Measurements from ENCODE around the gene GFPT1. TPM values are rescaled to one million over a fixed set of nuclear protein-coding genes. Genes with fewer than 3 reads are reported as not detected.

GFPT1 gene
- total and polyA plus RNA-seq, 12 donors: 5.0 to 90.3 (median 60.5) TPM

DNA sequence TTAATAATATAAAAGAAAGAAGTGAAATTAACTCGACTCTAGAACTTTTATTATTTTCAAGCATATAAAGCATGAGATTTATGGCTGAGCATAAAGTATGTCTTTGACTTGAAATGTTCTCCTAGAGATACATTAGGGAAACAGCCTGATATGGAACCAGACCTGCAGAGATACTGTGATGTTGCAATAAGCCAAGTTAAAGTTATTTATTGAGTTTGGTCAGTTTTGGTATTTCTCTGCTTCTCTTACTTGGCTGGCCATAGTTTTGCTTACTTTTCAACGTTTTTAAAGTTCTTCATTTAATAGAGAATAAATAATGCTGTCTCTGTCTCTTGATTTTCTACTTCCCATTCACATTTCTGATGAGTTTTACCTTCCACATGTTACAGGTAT is 76.0 kb downstream of the GFPT1 start:
- intact Hi-C loops (cut with DNase I): no loop called here
- Histone ChIP-seq H3K4me1 (peaks cover 0 to 43% (median 32%) of the 10 kb centered on the region in 9 donors), H3K9me3 (peaks cover 0 to 10% (median 4%) of the 10 kb centered on the region in 11 donors), H3K27ac (peak overlapping the region in 2 of 10 donors; percentile 67 to 90), H3K4me3 (no peak overlapping the region), H3K36me3 (peaks cover 0 to 6% (median 0%) of the 10 kb centered on the region in 9 donors), H3K27me3 (peaks cover 0 to 11% (median 8%) of the 10 kb centered on the region in 7 donors)
- 72 to 78% methylated on average over 2 of the region's 2 CpGs for WGBS, 2 donors
- no peak for ATAC-seq
- TF ChIP-seq, protein P1, sequence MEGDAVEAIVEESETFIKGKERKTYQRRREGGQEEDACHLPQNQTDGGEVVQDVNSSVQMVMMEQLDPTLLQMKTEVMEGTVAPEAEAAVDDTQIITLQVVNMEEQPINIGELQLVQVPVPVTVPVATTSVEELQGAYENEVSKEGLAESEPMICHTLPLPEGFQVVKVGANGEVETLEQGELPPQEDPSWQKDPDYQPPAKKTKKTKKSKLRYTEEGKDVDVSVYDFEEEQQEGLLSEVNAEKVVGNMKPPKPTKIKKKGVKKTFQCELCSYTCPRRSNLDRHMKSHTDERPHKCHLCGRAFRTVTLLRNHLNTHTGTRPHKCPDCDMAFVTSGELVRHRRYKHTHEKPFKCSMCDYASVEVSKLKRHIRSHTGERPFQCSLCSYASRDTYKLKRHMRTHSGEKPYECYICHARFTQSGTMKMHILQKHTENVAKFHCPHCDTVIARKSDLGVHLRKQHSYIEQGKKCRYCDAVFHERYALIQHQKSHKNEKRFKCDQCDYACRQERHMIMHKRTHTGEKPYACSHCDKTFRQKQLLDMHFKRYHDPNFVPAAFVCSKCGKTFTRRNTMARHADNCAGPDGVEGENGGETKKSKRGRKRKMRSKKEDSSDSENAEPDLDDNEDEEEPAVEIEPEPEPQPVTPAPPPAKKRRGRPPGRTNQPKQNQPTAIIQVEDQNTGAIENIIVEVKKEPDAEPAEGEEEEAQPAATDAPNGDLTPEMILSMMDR (IDR thresholded peaks at IDR 0.05): no peak
- no peak for DNase-seq

DNA sequence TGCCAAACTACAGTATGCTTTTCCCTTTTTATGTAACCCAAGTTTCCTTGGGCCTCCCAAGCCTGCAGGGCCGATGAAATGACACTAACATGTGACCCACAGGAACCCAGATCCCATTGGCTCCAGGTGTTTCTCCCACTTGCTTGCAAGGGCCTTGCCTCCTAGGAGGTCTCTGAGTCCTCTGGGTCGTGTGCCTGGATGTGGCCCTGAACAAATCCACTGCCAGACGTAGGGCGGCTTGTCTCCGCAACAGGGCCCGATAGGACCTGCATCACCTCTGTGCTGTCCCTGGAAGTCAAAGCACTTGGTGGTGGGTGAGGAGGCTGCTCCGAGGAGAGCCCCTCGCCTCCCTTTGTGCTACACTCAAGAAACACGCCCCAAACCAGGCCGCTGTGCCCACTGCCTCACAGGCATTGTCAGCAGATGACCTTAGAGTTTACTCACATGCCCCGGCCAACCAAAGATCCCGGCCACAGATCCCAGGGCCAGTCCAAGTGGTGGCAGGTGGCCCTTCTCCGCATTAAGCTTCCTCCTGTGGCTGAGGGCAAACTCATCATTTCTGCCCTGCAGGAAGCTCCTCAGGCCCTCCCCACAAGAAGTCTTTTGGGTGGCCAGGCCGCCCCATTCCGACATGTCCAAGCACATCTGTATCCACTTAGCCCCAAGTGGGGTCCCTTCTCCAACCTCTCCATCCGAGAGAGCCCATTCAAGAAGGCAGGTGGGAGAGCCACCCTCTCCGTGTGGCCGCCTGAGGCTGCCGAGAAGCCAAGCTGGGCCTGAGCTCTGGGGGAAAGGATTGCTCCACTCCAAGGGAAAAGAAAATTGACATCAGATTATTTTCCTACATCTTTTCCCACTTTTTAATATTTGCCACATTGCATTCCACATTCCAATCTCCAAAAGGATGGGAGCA is 76.7 kb downstream of the GFPT1 start:
- DNase-seq: no peak
- 87 to 88% methylated on average over 19 of the region's 19 CpGs for WGBS, 2 donors
- intact Hi-C loops (cut with DNase I): no loop called here
- Histone ChIP-seq H3K4me1 (peaks cover 3 to 48% (median 33%) of the 10 kb centered on the region in 9 donors), H3K4me3 (no peak overlapping the region), H3K9me3 (peaks cover 0 to 10% (median 4%) of the 10 kb centered on the region in 11 donors), H3K36me3 (peaks cover 0 to 6% (median 0%) of the 10 kb centered on the region in 9 donors), H3K27ac (peak overlapping the region; percentile 2 to 90 (median 61)), H3K27me3 (peaks cover 0 to 14% (median 8%) of the 10 kb centered on the region in 7 donors)
- TF ChIP-seq, protein P1 (IDR thresholded peaks at IDR 0.05): no peak
- ATAC-seq: no peak

DNA sequence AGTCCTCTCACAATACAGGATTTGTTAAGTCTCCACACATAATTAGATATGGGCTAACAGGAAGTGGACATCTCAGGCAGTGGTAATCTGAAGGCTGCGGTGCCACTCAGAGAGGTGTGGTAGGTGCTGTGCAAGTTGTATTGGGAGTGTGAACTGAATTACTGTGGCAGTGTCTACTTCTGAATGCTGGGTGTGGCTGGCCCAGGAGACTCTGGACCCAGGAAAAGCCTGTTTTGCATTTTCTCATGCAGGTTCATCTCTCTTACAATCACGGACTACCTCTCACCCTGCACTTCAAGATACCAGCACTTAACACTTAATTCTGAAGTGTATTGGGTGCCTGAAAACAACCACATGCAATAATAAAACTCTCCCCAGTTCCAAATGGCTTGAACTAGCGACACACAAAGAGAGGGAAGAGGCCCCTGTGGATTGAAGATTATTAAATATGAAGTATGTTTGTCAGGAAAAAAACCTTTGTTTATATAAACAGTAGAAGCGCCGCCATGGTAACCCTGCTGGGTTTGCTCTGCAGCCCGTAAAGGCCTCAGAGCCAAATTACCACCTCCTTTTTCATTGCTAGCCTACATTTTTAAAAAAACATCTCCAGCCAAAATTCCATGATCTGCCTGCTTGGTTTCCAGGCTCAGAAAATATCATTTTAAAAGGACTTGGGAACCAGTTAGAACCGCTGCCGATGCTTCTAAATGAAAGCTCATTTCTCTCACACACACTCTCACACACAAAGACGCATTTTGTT is 77.5 kb downstream of the GFPT1 start:
- intact Hi-C loops (cut with DNase I): loop anchor here (5.0 to 10.0 kb wide), 7 partner anchors 95 to 367 kb away; partner anchors contain the start of gene ANTXR1 (in 4 of the 10)
- Histone ChIP-seq H3K27me3 (peaks cover 0 to 21% (median 8%) of the 10 kb centered on the region in 7 donors), H3K36me3 (peaks cover 0 to 6% (median 0%) of the 10 kb centered on the region in 9 donors), H3K27ac (peak overlapping the region; percentile 29 to 90 (median 63)), H3K9me3 (peaks cover 0 to 10% (median 4%) of the 10 kb centered on the region in 11 donors), H3K4me1 (peaks cover 3 to 48% (median 33%) of the 10 kb centered on the region in 9 donors), H3K4me3 (no peak overlapping the region)
- WGBS, 2 donors: 46 to 49% methylated on average over 9 of the region's 9 CpGs
- TF ChIP-seq, protein P1 (IDR thresholded peaks at IDR 0.05): no peak
- DNase-seq: peak; percentile 33 to 61
- ATAC-seq: peak in 7 of 8 donors; percentile 3 to 31 (median 21)

DNA sequence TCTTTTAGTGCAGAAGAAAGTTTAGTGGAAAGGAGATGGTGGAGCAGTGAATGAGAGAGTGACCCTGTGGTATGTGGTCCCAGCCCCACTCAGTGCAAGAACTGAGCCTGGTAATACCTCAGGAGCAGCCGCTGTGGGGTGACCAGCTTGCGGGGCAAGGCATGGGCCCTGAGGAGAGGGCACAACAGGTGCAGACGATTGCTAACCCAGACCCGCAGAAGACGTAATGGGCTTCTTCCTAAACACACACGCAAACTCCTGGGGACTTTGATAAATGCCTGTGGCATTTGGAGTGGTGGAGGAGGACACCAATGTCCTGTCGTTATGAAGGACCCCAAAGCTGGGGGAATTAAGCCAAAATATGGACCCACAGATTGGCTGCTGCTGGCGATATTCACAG is 78.7 kb downstream of the GFPT1 start:
- peaks cover 3 to 48% (median 33%) of the 10 kb centered on the region in 9 donors for H3K4me1 ChIP-seq
- H3K36me3 ChIP-seq: peaks cover 0 to 6% (median 0%) of the 10 kb centered on the region in 9 donors
- no peak for ATAC-seq
- TF ChIP-seq, protein P1 (IDR thresholded peaks at IDR 0.05): no peak
- H3K27ac ChIP-seq: peak overlapping the region in 5 of 10 donors; percentile 71 to 90 (median 77)
- H3K9me3 ChIP-seq: peaks cover 0 to 21% (median 8%) of the 10 kb centered on the region in 11 donors
- intact Hi-C loops (cut with DNase I): loop anchor here (5.0 to 10.0 kb wide), 7 partner anchors 94 to 366 kb away; partner anchors contain the start of gene ANTXR1 (in 4 of the 10)
- 93 to 95% methylated on average over 8 of the region's 8 CpGs for WGBS, 2 donors
- H3K4me3 ChIP-seq: no peak overlapping the region
- H3K27me3 ChIP-seq: peaks cover 0 to 22% (median 8%) of the 10 kb centered on the region in 7 donors
- DNase-seq: no peak

Measured in heart right ventricle (tissue), 16 donors.